ENCODE measurements around the gene MYO5B. TPM values are rescaled to one million over a fixed set of nuclear protein-coding genes. Genes with fewer than 3 reads are reported as not detected.

The MYO5B gene
- total and polyA plus RNA-seq, 9 of the 15 experiments (the other 6 are each of a cell fraction or from before 2014, with no cell fraction given) = 0.07 to 0.42 (median 0.28) TPM

DNA sequence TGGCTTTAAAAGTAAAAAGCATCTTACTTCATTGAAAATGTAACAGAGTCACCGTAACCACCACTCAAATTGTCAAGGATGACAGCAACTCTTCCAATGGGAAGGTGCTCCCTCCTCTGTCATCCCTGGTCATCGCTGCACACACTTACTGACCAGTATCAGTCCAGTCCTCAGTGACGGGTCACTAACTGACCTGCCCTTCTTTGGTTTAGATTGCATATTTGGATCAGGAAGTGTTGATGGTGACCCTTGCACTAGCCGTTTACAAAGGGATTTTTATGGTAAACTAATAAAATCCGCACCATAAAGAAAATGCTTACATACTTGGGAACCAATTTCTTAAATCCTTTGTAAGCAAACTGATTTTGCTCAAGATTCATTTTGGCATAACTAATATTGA, 239.7 kb downstream of the MYO5B start:
- FAIRE-seq (no peak), DNase-seq (ENCODE audit: extremely low read depth in 1 of 4, low spot score in 3 of 4) (no peak), ATAC-seq (no peak)
- 0% methylated on average over 5 of the region's 5 CpGs for WGBS (ENCODE audit: insufficient coverage, low coverage, missing lambda C conversion rate)
- no peak overlapping the region for H3K4me3 ChIP-seq
- no peak overlapping the region for H3K4me2 ChIP-seq (ENCODE audit: insufficient read depth, low read length)
- no peak overlapping the region for H2AFZ ChIP-seq (ENCODE audit: low read depth, low read length)
- no peak overlapping the region for H3K9ac ChIP-seq (ENCODE audit: insufficient read depth in 1 of 2, low read depth in 2 of 2, low read length in 2 of 2)
- no peaks in the 10 kb centered on the region for H3K4me1 ChIP-seq (replicated peaks in 1 of 2; ENCODE audit: control insufficient read depth in 2 of 2, insufficient read depth in 2 of 2, low read length in 2 of 2)
- peaks cover 0 to 11% of the 10 kb centered on the region in 2 experiments; a peak in 1 of 5 replicates for H3K27me3 ChIP-seq (ENCODE audit: control insufficient read depth in 2 of 2, insufficient read depth in 2 of 2, low read length in 2 of 2)
- no peaks in the 10 kb centered on the region for H4K20me1 ChIP-seq (replicated peaks; ENCODE audit: control insufficient read depth, insufficient read depth, low read length)
- ChIA-PET POLR2A (no interaction called here), CTCF (ENCODE audit: low intra/inter-chr PET ratio) (no interaction called here)
- in situ Hi-C loops (cut with MboI) = no loop called here
- intact Hi-C loops (cut with micrococcal nuclease) = no loop called here
- no peaks in the 10 kb centered on the region for H3K9me1 ChIP-seq (ENCODE audit: control insufficient read depth, insufficient read depth, low read length)
- no TSS peak for BruUV-seq (replicated peaks)
- TF ChIP-seq HNRNPK (IDR thresholded peaks at IDR 0.05; ENCODE audit: low read depth, low read length, poor library complexity, severe bottlenecking) (no peak), ILF3 (IDR thresholded peaks at IDR 0.05; ENCODE audit: borderline replicate concordance) (no peak), GABPA (tag; conservative IDR thresholded peaks at IDR 0.05; ENCODE audit: low read depth) (no peak), SMARCA5 (IDR thresholded peaks at IDR 0.05) (no peak), SAP30 (IDR thresholded peaks at IDR 0.05; ENCODE audit: borderline replicate concordance, insufficient read depth, low read depth, low read length, poor library complexity, severe bottlenecking) (no peak), KLF10 (CRISPR knock-in tag; IDR thresholded peaks at IDR 0.05) (no peak), U2AF1 (optimal IDR thresholded peaks at IDR 0.05; ENCODE audit: low read depth, low read length) (no peak), MTA2 (IDR thresholded peaks at IDR 0.05; ENCODE audit: low read depth) (no peak), ZNF184 (CRISPR knock-in tag; IDR thresholded peaks at IDR 0.05) (no peak), MAFF (IDR thresholded peaks at IDR 0.05; ENCODE audit: low read length) (no peak), ZNF79 (CRISPR knock-in tag; IDR thresholded peaks at IDR 0.05; ENCODE audit: low read depth) (no peak), FOXK1 (CRISPR knock-in tag; IDR thresholded peaks at IDR 0.05; ENCODE audit: borderline replicate concordance) (no peak), SIN3B (IDR thresholded peaks at IDR 0.05; ENCODE audit: low read depth) (no peak)
- TF ChIP-seq, protein P1, sequence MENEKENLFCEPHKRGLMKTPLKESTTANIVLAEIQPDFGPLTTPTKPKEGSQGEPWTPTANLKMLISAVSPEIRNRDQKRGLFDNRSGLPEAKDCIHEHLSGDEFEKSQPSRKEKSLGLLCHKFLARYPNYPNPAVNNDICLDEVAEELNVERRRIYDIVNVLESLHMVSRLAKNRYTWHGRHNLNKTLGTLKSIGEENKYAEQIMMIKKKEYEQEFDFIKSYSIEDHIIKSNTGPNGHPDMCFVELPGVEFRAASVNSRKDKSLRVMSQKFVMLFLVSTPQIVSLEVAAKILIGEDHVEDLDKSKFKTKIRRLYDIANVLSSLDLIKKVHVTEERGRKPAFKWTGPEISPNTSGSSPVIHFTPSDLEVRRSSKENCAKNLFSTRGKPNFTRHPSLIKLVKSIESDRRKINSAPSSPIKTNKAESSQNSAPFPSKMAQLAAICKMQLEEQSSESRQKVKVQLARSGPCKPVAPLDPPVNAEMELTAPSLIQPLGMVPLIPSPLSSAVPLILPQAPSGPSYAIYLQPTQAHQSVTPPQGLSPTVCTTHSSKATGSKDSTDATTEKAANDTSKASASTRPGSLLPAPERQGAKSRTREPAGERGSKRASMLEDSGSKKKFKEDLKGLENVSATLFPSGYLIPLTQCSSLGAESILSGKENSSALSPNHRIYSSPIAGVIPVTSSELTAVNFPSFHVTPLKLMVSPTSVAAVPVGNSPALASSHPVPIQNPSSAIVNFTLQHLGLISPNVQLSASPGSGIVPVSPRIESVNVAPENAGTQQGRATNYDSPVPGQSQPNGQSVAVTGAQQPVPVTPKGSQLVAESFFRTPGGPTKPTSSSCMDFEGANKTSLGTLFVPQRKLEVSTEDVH (IDR thresholded peaks at IDR 0.05; ENCODE audit: low read depth, partially characterized antibody) = no peak
- TF ChIP-seq, protein P2, sequence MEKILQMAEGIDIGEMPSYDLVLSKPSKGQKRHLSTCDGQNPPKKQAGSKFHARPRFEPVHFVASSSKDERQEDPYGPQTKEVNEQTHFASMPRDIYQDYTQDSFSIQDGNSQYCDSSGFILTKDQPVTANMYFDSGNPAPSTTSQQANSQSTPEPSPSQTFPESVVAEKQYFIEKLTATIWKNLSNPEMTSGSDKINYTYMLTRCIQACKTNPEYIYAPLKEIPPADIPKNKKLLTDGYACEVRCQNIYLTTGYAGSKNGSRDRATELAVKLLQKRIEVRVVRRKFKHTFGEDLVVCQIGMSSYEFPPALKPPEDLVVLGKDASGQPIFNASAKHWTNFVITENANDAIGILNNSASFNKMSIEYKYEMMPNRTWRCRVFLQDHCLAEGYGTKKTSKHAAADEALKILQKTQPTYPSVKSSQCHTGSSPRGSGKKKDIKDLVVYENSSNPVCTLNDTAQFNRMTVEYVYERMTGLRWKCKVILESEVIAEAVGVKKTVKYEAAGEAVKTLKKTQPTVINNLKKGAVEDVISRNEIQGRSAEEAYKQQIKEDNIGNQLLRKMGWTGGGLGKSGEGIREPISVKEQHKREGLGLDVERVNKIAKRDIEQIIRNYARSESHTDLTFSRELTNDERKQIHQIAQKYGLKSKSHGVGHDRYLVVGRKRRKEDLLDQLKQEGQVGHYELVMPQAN (IDR thresholded peaks at IDR 0.05; ENCODE audit: borderline replicate concordance) = no peak
- TF ChIP-seq, protein P3, sequence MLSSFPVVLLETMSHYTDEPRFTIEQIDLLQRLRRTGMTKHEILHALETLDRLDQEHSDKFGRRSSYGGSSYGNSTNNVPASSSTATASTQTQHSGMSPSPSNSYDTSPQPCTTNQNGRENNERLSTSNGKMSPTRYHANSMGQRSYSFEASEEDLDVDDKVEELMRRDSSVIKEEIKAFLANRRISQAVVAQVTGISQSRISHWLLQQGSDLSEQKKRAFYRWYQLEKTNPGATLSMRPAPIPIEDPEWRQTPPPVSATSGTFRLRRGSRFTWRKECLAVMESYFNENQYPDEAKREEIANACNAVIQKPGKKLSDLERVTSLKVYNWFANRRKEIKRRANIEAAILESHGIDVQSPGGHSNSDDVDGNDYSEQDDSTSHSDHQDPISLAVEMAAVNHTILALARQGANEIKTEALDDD (IDR thresholded peaks at IDR 0.05) = no peak
- H3K27ac ChIP-seq (ENCODE audit: extremely low read depth, low read depth, low read length) = no peak overlapping the region
- H3K79me2 ChIP-seq (ENCODE audit: control insufficient read depth, insufficient read depth, low read length) = no peaks in the 10 kb centered on the region
- H3K36me3 ChIP-seq (ENCODE audit: control insufficient read depth, insufficient read depth, low read length) = no peaks in the 10 kb centered on the region
- no peaks in the 10 kb centered on the region for H3K9me3 ChIP-seq (replicated peaks; ENCODE audit: control insufficient read depth, insufficient read depth, low read depth, low read length)
